NCI-H82 treated with DMSO at 0.1 percent for 48 hours (cell line): ENCODE results near the gene CIC.

Source experiments
- DNase-seq: peaks from one replicate; lab custom pipeline; 2025; ENCODE audit not compliant: unreplicated experiment; lab: John Stamatoyannopoulos, UW

CIC gene

DNA sequence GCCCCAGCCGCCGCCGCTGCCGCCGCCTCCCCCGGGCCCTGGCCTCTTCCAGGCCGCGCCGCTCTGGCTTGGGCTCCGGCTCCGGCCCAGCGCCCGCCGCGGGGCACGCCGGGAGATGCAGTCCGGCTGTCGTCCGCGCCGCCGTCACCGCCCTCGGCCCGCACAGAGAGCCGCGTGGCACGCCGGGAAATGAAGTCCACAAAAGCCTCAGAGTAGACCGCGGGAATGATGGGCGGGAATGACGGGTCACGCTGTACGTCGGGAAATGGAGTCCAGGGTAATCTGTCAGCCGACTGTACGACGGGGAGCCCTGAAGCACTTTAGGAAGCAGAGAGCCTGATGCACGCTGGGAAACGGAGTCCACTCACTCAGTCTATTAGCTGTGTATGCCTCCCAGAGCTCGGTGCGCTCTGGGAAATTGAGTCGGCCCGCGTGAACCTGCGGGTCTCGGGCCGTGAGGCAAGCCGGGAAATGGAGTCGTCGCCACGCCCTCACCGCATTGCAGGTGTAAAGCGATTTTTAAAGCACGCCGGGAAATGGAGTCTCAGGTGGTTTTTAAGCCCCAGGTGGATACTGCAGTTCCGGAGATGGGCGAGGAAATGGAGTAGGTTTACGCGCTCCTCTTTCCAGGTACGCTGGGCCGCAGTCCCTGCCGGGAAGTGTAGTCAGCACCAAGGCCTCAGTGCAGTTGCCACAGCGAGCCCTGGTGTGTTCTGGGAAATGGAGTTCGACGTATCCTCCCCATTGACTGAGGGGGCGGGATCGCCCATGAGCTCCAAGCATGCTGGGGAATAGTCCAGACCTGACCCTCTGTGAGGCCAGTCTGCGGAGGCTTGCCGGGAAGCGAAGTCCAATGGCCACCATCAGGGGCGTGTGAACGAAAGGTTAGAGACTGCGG, 26.3 kb upstream of the CIC start, which contains the start of gene GSK3A:
GSK3A (minus strand) TSS at position 91 of the 898 bp plus-strand sequence. CDS start 137 bp downstream, outside the sequence.
- peak; percentile 99 for DNase-seq

- peak; percentile 89 for DNase-seq
Observed at GRCh38 chr19:42244347-42245220, 24.5 kb upstream of the CIC start.

DNA sequence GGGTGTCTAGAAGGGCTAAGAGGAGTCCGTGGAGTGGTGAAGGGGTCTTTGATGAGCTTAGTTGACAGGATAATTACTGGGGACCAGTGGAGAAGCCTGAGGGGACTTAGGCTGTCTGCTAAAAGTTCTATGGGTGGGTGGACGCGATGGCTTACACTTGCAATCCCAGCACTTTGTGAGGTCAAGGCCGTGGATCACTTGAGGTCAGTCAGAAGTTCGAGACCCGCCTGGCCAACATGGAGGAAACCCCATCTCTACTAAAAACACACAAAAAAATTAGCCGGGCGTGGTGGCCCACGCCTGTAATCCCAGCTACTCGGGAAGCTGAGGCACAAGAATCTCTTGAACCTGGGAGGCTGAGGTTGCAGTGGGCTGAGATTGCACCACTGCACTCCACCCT, 23.8 kb upstream of the CIC start:
- no peak for DNase-seq

- peak; percentile 14 for DNase-seq
Observed at GRCh38 chr19:42246143-42246921, 22.7 kb upstream of the CIC start.

DNA sequence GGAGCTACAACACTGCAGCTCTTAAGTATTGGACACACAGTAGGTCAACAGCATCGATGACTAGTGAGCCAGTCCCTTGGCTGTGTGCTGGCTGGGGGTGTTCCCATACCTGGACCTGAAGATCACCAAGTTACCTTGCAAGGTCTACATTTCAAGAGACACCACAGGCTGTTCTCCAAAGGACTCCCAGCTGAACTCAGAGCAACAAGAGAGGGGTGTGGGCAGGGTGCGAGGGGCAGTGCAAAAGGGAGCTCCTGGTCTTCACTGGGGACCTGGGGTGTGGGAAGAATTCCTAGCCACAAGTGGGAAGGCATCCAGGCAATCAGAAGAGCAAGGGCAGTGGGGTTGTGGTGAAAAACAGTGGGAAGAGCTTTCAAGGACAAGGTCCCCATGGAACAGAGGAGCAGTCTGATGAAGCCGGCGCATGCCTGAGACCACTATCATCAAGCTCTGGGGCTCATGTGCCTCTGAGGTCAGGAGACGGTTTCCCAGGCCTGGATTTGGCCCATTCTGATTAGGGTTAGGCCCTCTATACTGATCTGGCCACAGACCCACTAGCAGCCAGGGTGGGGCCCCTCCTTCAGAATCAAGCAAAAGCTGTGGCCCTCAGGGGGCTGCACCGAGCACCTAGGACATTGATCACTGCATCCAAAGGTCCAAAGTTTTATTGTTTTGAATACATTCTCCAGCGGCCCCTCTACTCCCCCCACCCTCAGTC, 22.0 kb upstream of the CIC start:
- no peak for DNase-seq

GRCh38 chr19:42247640-42248199, 21.3 kb upstream of the CIC start:
- DNase-seq = no peak

GRCh38 chr19:42248270-42249148, 20.5 kb upstream of the CIC start:
- DNase-seq = no peak

DNA sequence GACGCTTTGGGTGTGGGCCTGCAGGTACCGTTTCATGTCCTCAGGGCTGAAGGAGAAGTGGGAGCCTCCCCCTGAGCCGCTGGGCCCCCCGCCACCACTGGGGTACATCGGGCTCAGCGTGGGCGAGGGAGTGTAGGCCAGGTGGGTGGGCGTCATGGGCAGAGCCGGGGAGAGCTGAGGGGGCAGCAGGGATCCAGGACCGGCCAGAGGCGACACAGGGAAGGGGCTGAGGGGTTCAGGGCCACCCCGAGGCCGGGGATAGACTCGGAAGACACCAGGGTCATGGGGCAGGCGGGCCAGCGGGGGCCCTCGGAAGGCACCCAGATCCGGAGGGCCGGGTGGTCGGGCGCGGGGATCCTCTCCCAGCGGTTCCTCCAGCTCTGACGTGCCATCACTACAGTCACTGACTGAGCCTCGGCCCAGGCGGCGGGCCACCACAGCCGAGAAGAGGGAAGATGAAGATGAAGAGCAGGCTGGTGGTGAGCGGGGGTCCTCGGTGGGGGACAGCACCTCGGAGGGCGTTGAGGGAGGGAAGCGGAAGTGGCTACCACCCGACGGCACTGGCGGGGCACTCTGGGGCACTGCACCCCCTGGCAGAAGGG, 19.8 kb upstream of the CIC start:
- DNase-seq = no peak

DNA sequence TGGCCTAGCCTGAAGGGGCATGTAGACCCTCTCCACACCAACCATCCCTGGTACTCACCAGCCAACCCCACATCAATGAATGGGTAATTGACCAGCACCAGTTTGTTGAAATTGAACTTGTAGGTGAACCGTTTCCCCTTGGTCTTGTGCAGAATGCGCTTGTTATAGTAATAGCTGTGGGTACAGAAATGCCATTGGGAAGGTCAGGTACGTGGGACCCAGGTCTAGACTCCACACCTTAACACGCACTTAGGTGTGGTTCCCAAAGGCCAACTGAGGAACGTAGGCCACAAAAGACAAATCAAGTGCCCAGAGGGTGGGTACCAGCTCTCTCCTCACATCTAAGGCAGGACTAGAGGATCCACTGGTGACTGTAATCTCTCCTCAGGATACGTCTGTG, 19.3 kb upstream of the CIC start:
- DNase-seq = no peak

GRCh38 chr19:42250183-42250665, 18.8 kb upstream of the CIC start:
- no peak for DNase-seq

DNA sequence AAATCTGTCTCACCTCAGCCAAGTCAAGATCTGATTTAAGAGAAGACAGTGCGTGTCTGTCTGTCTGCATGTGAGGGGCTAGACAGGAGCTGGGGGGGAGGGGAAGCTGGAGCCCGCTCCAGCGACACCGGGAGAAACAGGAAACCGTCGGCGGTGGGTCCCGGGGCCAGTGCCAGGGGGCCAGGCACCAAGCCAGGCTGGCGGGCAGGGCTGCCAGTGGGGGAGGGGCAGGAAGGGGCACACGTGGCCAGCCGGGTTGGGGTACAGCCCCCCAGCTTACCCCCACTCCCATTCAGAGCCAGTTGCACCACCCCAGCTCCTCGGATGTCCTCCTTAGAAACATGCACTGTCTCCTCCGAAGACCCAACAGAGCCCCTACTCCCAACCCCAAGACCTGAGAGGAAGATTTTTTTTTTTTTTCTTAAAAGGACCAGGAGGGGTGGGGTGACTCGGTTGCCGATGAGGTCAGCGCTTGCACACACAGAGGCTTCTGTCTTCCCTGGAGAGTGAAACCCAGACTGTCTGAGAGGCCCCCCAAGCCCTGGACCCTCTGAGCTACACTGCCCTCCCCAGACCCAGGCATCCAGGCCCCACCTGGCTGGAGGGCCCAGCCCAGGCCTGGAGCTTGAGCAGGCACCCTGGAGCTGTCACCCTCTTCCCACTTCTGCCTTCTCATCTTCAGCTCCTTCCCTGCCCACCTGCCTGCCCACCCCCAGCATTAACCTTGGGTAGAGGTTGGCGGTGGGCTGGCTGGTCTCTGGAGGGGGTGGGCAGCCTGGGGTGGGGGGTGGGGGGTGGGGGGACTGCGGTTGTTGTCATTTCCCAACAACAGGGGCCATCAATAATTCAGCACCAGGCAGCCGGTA, 18.2 kb upstream of the CIC start:
- DNase-seq = no peak

DNA sequence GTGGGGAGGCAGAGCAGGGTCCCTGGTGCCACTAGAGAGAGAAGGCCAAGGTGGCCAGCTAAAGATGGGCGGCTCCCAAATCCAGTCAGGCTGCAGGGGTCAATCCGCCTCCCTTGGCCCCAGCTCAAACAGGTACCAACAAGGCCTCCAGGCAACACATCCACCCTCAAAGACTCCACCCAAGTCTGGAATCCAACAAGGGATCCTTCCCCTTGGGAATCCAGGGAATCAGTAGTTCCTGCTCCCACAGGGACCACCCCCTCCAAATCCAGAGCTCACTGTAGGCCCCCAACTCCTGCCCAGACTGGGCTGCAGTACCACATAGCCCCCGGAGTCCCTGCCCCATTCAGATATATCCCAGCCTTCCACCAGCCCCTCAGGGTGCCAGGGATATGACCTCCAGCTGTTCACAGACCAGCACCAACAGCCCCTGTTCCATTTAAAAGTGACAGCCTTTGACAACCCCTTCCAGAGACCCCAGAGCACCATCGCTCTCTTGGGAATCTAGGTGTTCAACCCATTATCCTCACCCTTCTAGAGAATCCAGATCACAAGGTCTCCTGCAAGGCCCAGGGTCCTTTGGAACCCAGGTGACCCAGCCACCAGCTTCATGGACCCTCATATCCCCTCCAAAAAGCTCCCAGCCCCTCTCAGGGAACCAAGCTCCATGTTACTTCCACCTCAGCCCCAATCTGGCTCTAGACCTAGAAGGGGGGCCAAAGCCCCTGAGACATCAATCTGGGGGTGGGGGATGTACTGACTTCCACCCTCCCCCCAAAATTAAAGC, 17.3 kb upstream of the CIC start:
- no peak for DNase-seq

DNA sequence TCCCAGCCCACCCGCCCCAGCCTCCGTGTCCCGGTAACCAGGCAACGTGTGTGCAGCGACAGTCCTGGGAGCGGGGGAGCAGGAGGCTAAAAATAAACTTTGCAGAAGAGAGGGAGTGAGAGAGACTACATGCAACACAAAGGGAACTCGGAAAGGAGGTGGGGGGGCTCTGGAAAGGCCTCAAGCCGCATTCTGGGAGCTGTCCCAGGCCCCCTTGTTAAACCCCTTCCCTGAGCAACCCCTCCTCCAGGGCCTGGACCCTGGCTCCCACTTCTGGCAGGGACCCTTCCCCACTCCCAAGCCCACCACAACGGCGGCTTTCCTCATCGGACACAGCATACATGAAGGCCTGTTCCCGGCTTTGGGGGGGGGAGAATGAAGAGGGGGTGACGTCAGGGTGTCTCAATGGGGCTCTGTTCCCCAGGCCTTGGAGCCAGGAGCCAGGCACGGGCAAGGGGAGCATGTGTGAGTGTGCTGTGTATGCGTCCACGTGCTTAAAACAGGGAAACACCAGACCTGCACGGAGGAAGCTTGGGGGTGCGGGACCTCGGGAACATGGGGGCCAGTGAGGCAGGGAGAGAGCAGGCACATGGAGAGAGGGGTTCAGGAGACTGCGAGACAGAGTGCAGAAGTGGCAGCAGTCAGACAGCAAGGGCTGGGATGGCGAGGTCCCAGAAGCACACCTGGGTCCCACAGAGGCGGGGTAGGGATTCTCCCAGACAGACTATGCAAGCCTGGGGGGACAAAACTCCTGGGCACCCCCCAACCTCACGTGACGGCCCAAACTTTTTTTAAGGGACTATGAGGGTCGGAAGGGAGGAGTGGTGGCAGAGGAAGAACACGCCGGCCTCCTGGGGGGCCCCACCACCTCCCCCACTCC, 16.4 kb upstream of the CIC start:
- no peak for DNase-seq

DNA sequence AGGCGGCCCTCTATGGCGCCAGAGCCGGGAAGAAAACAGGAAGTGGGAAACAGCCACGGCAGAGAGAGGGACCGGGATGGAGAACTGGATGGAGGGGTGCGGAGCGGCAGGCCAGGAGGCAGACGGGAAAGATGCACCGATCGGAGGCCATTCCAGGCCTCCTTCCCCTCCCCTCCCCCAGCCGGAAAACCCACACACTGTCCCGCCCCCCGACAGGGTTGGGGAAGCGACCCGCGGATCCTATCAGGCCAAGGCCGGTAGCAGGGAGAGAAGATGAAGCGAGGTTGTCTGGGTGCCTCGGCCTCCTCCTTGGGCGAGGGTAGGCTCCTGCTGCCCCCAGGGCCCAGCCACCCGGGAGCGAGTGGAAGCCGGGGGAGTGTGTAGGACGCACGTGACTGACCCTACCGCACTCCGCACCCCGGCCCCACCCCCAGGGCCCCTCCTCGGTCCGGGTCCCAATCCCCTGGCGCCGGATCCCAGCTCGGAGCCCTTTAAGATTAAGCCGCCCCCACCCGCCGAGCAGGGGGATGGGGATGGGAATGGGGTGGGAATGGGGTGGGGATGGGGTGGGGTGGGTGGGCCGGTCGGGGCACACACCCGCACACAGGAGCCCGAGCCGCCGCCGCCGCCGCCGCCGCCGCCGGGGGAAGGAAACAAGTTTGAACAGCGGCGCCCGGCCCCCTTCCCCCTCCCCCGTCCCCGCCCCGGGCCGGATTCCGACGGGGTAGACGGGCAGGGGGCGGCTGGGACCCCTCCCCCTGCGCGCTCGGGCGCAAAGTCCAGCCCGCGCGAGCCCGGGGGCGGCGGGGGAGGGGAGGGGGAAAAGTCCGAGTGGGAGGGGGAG, 15.6 kb upstream of the CIC start:
- peak; percentile 71 for DNase-seq
